HepG2 (cell line): ENCODE results near the gene RHBDL1.

ENCODE experiments used
- ASH2L ChIP-seq: fragments of 300-600, 200-600 bp; sonication (generic); IDR thresholded peaks from 2 replicates; pipeline ENCODE4 v1.7.0; 2017; ENCODE audit warnings: low read depth, mild to moderate bottlenecking, moderate library complexity, mixed read lengths, low read length; ENCODE audit not compliant: insufficient read length
- POLR2AphosphoS2 ChIP-seq: IDR thresholded peaks from 2 replicates; pipeline ENCODE4 v1.6.1; 2011; ENCODE audit warnings: low read depth, low read length, improper control_type of control experiment
- POLR2AphosphoS5 ChIP-seq: IDR thresholded peaks from 2 replicates; pipeline ENCODE4 v1.6.1; 2012; ENCODE audit warnings: low read depth, low read length
- RXRA ChIP-seq: sonication (generic); formaldehyde crosslinking; IDR thresholded peaks from 2 replicates; pipeline ENCODE4 v1.5.1; 2020; ENCODE audit warnings: missing genetic modification reagents
- SNAPC2 ChIP-seq: sonication (generic); formaldehyde crosslinking; IDR thresholded peaks from 2 replicates; pipeline ENCODE4 v1.8.1; 2022; ENCODE audit warnings: mild to moderate bottlenecking, missing genetic modification reagents
- SOX5 ChIP-seq: IDR thresholded peaks from 2 replicates; pipeline ENCODE4 v1.6.1; 2016; ENCODE audit warnings: borderline replicate concordance
- TCF7L2 ChIP-seq: IDR thresholded peaks from 2 replicates; pipeline ENCODE4 v1.6.1; 2011; ENCODE audit warnings: mild to moderate bottlenecking, low read depth, low read length, moderate library complexity
- ZBTB1 ChIP-seq: sonication (generic); formaldehyde crosslinking; IDR thresholded peaks from 2 replicates; pipeline ENCODE4 v1.4.0; 2020; ENCODE audit warnings: missing genetic modification reagents, borderline replicate concordance
- TF ChIP-seq, protein P1 (sequence below), 2 experiments: sonication (generic) in 1 of 2; formaldehyde crosslinking in 1 of 2; IDR thresholded peaks; 2 replicates each; pipeline versions ENCODE4 v1.5.1 to v1.6.1; 2011 to 2020; ENCODE audit warnings: borderline replicate concordance in 1 of 2, low read depth in 1 of 2, low read length in 1 of 2, mild to moderate bottlenecking in 1 of 2, missing genetic modification reagents in 1 of 2, moderate library complexity in 1 of 2
- TF ChIP-seq, protein P2 (sequence below): IDR thresholded peaks from 2 replicates; pipeline ENCODE4 v1.6.1; 2012; ENCODE audit warnings: inconsistent platforms
- TF ChIP-seq, protein P3 (sequence below): sonication (generic); formaldehyde crosslinking; IDR thresholded peaks from 2 replicates; pipeline ENCODE4 v1.4.0; 2020; ENCODE audit warnings: missing genetic modification reagents

DNA sequence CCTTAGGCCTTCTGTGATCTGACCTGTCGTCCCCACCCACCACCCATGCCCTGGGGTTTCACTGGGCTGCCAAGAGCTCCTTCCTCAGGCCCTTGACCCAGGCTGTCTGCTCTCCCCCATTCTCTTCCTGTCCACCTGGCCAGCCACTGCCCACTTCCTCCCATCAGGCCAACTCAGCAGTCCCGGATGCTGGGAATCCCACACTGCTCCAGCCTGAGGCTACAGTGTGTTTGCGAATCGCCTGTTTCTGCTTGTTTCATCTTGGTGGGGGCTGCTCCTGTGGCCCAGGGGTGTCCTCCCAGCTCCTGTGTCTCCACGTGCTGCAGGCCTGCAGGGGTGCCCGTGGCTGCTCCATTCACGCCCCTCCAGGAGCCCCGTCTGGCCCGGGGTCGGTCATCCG, 38.6 kb downstream of the RHBDL1 start:
- no peak for TF ChIP-seq SOX5 (CRISPR knock-in tag)
- TF ChIP-seq POLR2AphosphoS2: no peak
- TF ChIP-seq, protein P1, sequence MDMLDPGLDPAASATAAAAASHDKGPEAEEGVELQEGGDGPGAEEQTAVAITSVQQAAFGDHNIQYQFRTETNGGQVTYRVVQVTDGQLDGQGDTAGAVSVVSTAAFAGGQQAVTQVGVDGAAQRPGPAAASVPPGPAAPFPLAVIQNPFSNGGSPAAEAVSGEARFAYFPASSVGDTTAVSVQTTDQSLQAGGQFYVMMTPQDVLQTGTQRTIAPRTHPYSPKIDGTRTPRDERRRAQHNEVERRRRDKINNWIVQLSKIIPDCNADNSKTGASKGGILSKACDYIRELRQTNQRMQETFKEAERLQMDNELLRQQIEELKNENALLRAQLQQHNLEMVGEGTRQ (IDR thresholded peaks at IDR 0.05; ENCODE audit: low read depth, low read length): no peak
- TF ChIP-seq, protein P1 (CRISPR knock-in tag; IDR thresholded peaks at IDR 0.05; ENCODE audit: borderline replicate concordance): no peak
- no peak for TF ChIP-seq SNAPC2 (CRISPR knock-in tag)
- no peak for TF ChIP-seq TCF7L2
- TF ChIP-seq, protein P2, sequence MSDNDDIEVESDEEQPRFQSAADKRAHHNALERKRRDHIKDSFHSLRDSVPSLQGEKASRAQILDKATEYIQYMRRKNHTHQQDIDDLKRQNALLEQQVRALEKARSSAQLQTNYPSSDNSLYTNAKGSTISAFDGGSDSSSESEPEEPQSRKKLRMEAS: no peak; the same call in none of the 2 replicates
- TF ChIP-seq ZBTB1 (CRISPR knock-in tag): no peak
- no peak for TF ChIP-seq ASH2L
- TF ChIP-seq RXRA (CRISPR knock-in tag): no peak
- TF ChIP-seq, protein P3, sequence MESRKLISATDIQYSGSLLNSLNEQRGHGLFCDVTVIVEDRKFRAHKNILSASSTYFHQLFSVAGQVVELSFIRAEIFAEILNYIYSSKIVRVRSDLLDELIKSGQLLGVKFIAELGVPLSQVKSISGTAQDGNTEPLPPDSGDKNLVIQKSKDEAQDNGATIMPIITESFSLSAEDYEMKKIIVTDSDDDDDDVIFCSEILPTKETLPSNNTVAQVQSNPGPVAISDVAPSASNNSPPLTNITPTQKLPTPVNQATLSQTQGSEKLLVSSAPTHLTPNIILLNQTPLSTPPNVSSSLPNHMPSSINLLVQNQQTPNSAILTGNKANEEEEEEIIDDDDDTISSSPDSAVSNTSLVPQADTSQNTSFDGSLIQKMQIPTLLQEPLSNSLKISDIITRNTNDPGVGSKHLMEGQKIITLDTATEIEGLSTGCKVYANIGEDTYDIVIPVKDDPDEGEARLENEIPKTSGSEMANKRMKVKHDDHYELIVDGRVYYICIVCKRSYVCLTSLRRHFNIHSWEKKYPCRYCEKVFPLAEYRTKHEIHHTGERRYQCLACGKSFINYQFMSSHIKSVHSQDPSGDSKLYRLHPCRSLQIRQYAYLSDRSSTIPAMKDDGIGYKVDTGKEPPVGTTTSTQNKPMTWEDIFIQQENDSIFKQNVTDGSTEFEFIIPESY: no peak
- no peak for TF ChIP-seq POLR2AphosphoS5
